ENCODE data around the gene REC114.
A peak's percentile ranks its signal among the peaks of the same experiment; 100 is the strongest.

DNA sequence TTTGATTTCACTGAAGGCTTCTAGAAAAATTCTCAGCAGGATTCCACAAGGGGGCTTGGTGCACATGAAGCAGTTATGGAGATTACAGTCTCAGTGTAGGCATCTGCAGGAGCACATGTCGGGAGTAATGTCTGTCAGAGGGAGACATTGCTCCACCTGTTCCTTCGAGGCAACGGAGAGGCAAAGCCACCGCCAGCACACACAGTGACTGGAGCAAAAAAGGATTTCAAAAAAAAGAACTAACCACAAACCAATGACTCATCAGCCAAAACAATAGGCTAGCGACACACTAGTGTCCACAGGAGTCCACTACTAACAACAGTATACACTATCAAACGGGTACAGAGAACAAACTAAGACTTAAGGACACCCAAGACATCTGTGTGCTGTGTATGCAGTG lies 121.3 kb downstream of the REC114 start:
- no peak for TF ChIP-seq EZH2 (IDR thresholded peaks at IDR 0.05; ENCODE audit: borderline replicate concordance)
- TF ChIP-seq, protein P1, sequence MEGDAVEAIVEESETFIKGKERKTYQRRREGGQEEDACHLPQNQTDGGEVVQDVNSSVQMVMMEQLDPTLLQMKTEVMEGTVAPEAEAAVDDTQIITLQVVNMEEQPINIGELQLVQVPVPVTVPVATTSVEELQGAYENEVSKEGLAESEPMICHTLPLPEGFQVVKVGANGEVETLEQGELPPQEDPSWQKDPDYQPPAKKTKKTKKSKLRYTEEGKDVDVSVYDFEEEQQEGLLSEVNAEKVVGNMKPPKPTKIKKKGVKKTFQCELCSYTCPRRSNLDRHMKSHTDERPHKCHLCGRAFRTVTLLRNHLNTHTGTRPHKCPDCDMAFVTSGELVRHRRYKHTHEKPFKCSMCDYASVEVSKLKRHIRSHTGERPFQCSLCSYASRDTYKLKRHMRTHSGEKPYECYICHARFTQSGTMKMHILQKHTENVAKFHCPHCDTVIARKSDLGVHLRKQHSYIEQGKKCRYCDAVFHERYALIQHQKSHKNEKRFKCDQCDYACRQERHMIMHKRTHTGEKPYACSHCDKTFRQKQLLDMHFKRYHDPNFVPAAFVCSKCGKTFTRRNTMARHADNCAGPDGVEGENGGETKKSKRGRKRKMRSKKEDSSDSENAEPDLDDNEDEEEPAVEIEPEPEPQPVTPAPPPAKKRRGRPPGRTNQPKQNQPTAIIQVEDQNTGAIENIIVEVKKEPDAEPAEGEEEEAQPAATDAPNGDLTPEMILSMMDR (IDR thresholded peaks at IDR 0.05; ENCODE audit: poor library complexity), result peak; percentile 25
